Neural progenitor cell (in vitro differentiated cells): ENCODE measurements around the gene SFXN5.

ENCODE experiments used
- CTCF ChIP-seq: fragments of 200-600 bp; sonication (generic); IDR thresholded peaks from 2 replicates; pipeline ENCODE4 v1.5.1; 2017; ENCODE audit warnings: antibody characterized with exemption, mild to moderate bottlenecking
- EZH2 ChIP-seq: fragments of 200-600 bp; sonication (generic); IDR thresholded peaks from 2 replicates; pipeline ENCODE4 v1.6.1; 2017; ENCODE audit warnings: antibody characterized with exemption, mild to moderate bottlenecking, moderate library complexity
- EZH2phosphoT487 ChIP-seq: fragments of 200-600 bp; sonication (generic); IDR thresholded peaks from 2 replicates; pipeline ENCODE4 v1.6.1; 2017; ENCODE audit warnings: antibody characterized with exemption

GRCh38 chr2:73013936-73014335 lies 57.6 kb downstream of the SFXN5 start:
- no peak for TF ChIP-seq CTCF
- TF ChIP-seq EZH2 = no peak
- no peak for TF ChIP-seq EZH2phosphoT487
